ENCODE measurements around the gene URI1. TPM values are rescaled to one million over a fixed set of nuclear protein-coding genes. Genes with fewer than 3 reads are reported as not detected.

The URI1 gene
- total and polyA plus RNA-seq, 2 experiments from 2014 or later, result 16.2 to 58.1 TPM

DNA sequence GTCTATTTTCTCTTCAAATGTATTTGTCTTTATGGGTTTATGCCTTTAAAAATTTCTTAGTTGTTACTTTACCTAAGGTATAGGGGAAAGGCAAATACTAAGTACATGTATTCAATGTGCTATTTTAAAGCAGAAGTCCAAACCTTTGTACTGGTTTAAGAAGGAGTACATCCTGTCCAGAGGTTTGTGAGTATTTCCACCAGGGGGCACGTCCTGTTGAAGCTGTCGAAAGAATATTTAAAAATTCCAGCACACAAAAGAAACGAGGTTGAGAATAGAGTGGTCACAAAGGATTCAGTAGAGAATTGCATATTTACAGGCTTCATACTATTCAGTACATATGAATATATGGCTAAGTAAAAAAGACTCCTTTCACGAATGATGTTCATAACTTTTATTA, 59.8 kb downstream of the URI1 start:
- H3K27me3 ChIP-seq (replicated peaks; ENCODE audit: insufficient read depth), result no peaks in the 10 kb centered on the region
- no peak overlapping the region for H3K4me2 ChIP-seq (ENCODE audit: unreplicated experiment)
- peaks cover 16% of the 10 kb centered on the region; the same call in 1 of the 2 replicates for H3K36me3 ChIP-seq (ENCODE audit: low read depth)
- no peaks in the 10 kb centered on the region for H3F3A ChIP-seq (ENCODE audit: insufficient read depth)
- H3K27ac ChIP-seq, result no peak overlapping the region
- in situ Hi-C loops (cut with MboI), result no loop called here
- no peak for TF ChIP-seq EZH2phosphoT487 (IDR thresholded peaks at IDR 0.05; ENCODE audit: insufficient read depth, low read depth)
- TF ChIP-seq EZH2 (IDR thresholded peaks at IDR 0.05; ENCODE audit: insufficient read depth, poor library complexity, severe bottlenecking), result no peak
- no peaks in the 10 kb centered on the region for H3K4me1 ChIP-seq (ENCODE audit: insufficient read depth)
- H3K9me2 ChIP-seq (ENCODE audit: insufficient read depth), result no peaks in the 10 kb centered on the region; the same call in 1 of the 2 replicates
- no peak overlapping the region for H3K4me3 ChIP-seq
- no peak overlapping the region for H3K9ac ChIP-seq
- WGBS, 2 experiments (ENCODE audit: low coverage in 1 of 2, low lambda C conversion rate in 2 of 2, missing lambda C conversion rate in 2 of 2), result 87 to 88% methylated on average over 4 of the region's 4 CpGs
- peaks cover 93% of the 10 kb centered on the region for H3K79me2 ChIP-seq (ENCODE audit: insufficient read depth)
- H3K9me3 ChIP-seq (ENCODE audit: low read depth), result no peaks in the 10 kb centered on the region
- H2AFZ ChIP-seq, result no peak overlapping the region
- peaks cover 5% of the 10 kb centered on the region for H4K20me1 ChIP-seq (ENCODE audit: insufficient read depth)
- no peak for DNase-seq

DNA sequence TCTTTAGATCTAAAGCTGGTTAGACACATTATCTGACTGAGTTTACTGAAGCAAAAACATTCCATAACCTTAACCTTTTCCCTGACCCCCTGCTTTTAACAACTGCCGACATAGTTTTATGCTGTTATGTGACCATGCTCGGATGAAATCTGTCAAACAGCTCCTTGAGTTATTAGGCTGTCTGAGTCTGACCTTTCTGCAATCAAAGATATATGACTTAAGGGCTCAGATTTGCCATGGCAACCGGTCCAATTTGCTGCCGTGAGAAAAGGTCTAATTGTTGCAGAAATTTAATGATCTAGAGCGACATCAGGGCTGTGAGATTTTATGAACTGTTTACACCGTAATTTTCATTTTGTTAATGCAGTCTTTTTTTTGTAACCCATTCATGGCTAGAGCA, 61.8 kb downstream of the URI1 start:
- Histone ChIP-seq H3F3A (ENCODE audit: insufficient read depth) (no peaks in the 10 kb centered on the region), H2AFZ (no peak overlapping the region), H3K4me2 (ENCODE audit: unreplicated experiment) (no peak overlapping the region), H4K20me1 (ENCODE audit: insufficient read depth) (no peaks in the 10 kb centered on the region; the same call in 1 of the 2 replicates), H3K4me1 (ENCODE audit: insufficient read depth) (no peaks in the 10 kb centered on the region), H3K9me3 (ENCODE audit: low read depth) (no peaks in the 10 kb centered on the region), H3K27ac (no peak overlapping the region), H3K36me3 (ENCODE audit: low read depth) (peaks cover 17% of the 10 kb centered on the region), H3K9ac (no peak overlapping the region), H3K9me2 (ENCODE audit: insufficient read depth) (no peaks in the 10 kb centered on the region), H3K79me2 (ENCODE audit: insufficient read depth) (peaks cover 80% of the 10 kb centered on the region), H3K27me3 (replicated peaks; ENCODE audit: insufficient read depth) (no peaks in the 10 kb centered on the region), H3K4me3 (no peak overlapping the region)
- DNase-seq, result no peak
- TF ChIP-seq EZH2 (IDR thresholded peaks at IDR 0.05; ENCODE audit: insufficient read depth, poor library complexity, severe bottlenecking) (no peak), EZH2phosphoT487 (IDR thresholded peaks at IDR 0.05; ENCODE audit: insufficient read depth, low read depth) (no peak)
- WGBS, 2 experiments (ENCODE audit: low coverage in 1 of 2, low lambda C conversion rate in 2 of 2, missing lambda C conversion rate in 2 of 2), result 67 to 70% methylated on average over 6 of the region's 6 CpGs
- in situ Hi-C loops (cut with MboI), result no loop called here

DNA sequence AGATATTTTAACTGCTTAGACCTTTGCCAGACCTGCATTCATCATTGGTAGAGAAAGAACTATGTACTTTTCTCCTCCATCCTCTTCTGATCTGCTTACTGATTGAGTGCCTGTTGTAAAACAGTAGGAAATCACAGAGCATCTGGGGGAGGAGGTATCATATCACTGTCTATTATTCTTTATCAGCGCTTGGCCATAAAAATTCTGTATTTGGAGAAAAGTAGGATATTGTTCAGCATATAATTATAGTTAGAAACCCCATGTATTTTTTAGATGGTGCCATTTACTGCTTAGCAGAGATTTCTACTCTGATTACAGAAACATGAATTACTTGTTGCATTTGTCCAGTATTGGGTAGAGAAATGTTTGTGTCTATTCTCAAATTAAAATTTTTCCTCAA, 62.4 kb downstream of the URI1 start:
- DNase-seq, result no peak
- H3F3A ChIP-seq (ENCODE audit: insufficient read depth), result no peaks in the 10 kb centered on the region
- H3K4me1 ChIP-seq (ENCODE audit: insufficient read depth), result no peaks in the 10 kb centered on the region; the same call in 1 of the 2 replicates
- H2AFZ ChIP-seq, result no peak overlapping the region
- H3K4me2 ChIP-seq (ENCODE audit: unreplicated experiment), result no peak overlapping the region
- 96 to 100% methylated on average over 1 of the region's 1 CpG for WGBS, 2 experiments (ENCODE audit: low coverage in 1 of 2, low lambda C conversion rate in 2 of 2, missing lambda C conversion rate in 2 of 2)
- H3K9me2 ChIP-seq (ENCODE audit: insufficient read depth), result no peaks in the 10 kb centered on the region
- H3K36me3 ChIP-seq (ENCODE audit: low read depth), result peaks cover 22% of the 10 kb centered on the region
- in situ Hi-C loops (cut with MboI), result no loop called here
- H3K4me3 ChIP-seq, result no peak overlapping the region
- no peak overlapping the region for H3K9ac ChIP-seq
- H3K27ac ChIP-seq, result no peak overlapping the region
- H3K79me2 ChIP-seq (ENCODE audit: insufficient read depth), result peaks cover 77% of the 10 kb centered on the region
- H3K27me3 ChIP-seq (replicated peaks; ENCODE audit: insufficient read depth), result no peaks in the 10 kb centered on the region
- no peaks in the 10 kb centered on the region; the same call in 1 of the 2 replicates for H4K20me1 ChIP-seq (ENCODE audit: insufficient read depth)
- TF ChIP-seq EZH2 (IDR thresholded peaks at IDR 0.05; ENCODE audit: insufficient read depth, poor library complexity, severe bottlenecking) (no peak), EZH2phosphoT487 (IDR thresholded peaks at IDR 0.05; ENCODE audit: insufficient read depth, low read depth) (no peak)
- no peaks in the 10 kb centered on the region for H3K9me3 ChIP-seq (ENCODE audit: low read depth)

DNA sequence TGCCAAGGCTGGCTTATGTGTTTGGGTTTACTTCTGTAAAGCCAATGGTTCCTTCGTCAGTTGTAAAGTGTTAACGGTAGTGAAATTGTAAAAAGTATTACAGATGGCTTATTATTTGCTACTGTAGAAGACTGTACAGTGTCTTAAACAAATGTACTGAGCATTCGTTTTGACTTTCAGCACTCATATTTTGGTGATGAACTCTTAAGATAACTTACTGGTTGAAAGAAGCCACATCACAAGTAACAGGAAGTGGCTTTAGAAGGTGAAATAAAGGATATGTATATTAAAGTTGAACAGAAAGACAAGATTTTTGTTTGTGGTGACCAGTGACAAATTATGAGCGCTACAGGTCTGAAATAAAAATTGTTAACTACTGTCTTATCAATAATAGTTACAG, 64.2 kb downstream of the URI1 start:
- no peak overlapping the region for H3K4me2 ChIP-seq (ENCODE audit: unreplicated experiment)
- H3K4me3 ChIP-seq, result no peak overlapping the region
- H3K79me2 ChIP-seq (ENCODE audit: insufficient read depth), result peaks cover 59% of the 10 kb centered on the region
- 95 to 99% methylated on average over 4 of the region's 4 CpGs for WGBS, 2 experiments (ENCODE audit: low coverage in 1 of 2, low lambda C conversion rate in 2 of 2, missing lambda C conversion rate in 2 of 2)
- no peak overlapping the region for H3K9ac ChIP-seq
- in situ Hi-C loops (cut with MboI), result no loop called here
- H3K36me3 ChIP-seq (ENCODE audit: low read depth), result peaks cover 26% of the 10 kb centered on the region
- no peaks in the 10 kb centered on the region for H3F3A ChIP-seq (ENCODE audit: insufficient read depth)
- H3K9me2 ChIP-seq (ENCODE audit: insufficient read depth), result no peaks in the 10 kb centered on the region
- H4K20me1 ChIP-seq (ENCODE audit: insufficient read depth), result no peaks in the 10 kb centered on the region; the same call in 1 of the 2 replicates
- H3K9me3 ChIP-seq (ENCODE audit: low read depth), result no peaks in the 10 kb centered on the region
- no peak for TF ChIP-seq EZH2phosphoT487 (IDR thresholded peaks at IDR 0.05; ENCODE audit: insufficient read depth, low read depth)
- no peak for TF ChIP-seq EZH2 (IDR thresholded peaks at IDR 0.05; ENCODE audit: insufficient read depth, poor library complexity, severe bottlenecking)
- H3K27me3 ChIP-seq (replicated peaks; ENCODE audit: insufficient read depth), result no peaks in the 10 kb centered on the region
- no peak overlapping the region for H2AFZ ChIP-seq
- peaks cover 5% of the 10 kb centered on the region for H3K4me1 ChIP-seq (ENCODE audit: insufficient read depth)
- no peak for DNase-seq
- H3K27ac ChIP-seq, result no peak overlapping the region

DNA sequence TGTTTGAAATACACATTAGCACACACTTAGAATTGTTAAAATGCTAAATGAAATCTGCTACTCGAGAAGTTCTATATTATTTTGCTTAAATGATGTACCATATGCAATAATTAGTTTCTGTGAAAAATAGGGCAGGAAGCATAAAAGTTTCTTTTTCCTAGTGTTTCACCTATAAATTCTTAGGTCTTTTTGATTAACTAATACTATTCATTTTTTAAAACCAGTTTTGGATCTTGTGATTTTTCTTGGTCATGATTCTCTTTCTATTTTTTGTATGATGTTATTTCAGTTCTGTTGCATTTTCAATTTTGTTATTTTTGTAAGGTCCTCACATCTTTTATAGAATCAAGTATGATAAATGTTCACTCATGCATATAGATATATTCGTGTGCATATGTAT, 66.1 kb downstream of the URI1 start:
- Histone ChIP-seq H3K9me3 (ENCODE audit: low read depth) (no peaks in the 10 kb centered on the region), H3F3A (ENCODE audit: insufficient read depth) (no peaks in the 10 kb centered on the region), H3K27me3 (replicated peaks; ENCODE audit: insufficient read depth) (no peaks in the 10 kb centered on the region), H3K27ac (no peak overlapping the region), H3K36me3 (ENCODE audit: low read depth) (peaks cover 39% of the 10 kb centered on the region), H3K4me2 (ENCODE audit: unreplicated experiment) (no peak overlapping the region), H3K4me1 (ENCODE audit: insufficient read depth) (peaks cover 5% of the 10 kb centered on the region), H4K20me1 (ENCODE audit: insufficient read depth) (no peaks in the 10 kb centered on the region; the same call in 1 of the 2 replicates), H3K9ac (no peak overlapping the region), H3K9me2 (ENCODE audit: insufficient read depth) (no peaks in the 10 kb centered on the region), H2AFZ (no peak overlapping the region), H3K4me3 (no peak overlapping the region), H3K79me2 (ENCODE audit: insufficient read depth) (peaks cover 40% of the 10 kb centered on the region)
- in situ Hi-C loops (cut with MboI), result no loop called here
- no peak for TF ChIP-seq EZH2 (IDR thresholded peaks at IDR 0.05; ENCODE audit: insufficient read depth, poor library complexity, severe bottlenecking)
- TF ChIP-seq EZH2phosphoT487 (IDR thresholded peaks at IDR 0.05; ENCODE audit: insufficient read depth, low read depth), result no peak
- WGBS, 2 experiments (ENCODE audit: low coverage in 1 of 2, low lambda C conversion rate in 2 of 2, missing lambda C conversion rate in 2 of 2), result 95 to 96% methylated on average over 2 of the region's 2 CpGs
- no peak for DNase-seq

Measured in GM23248 (cell line).